Pancreas (tissue), 10 donors: ENCODE results near the gene CAMSAP1. TPM values are rescaled to one million over a fixed set of nuclear protein-coding genes. Genes with fewer than 3 reads are reported as not detected.

Experiments
- ATAC-seq, 4 donors: fragments of 200-7000 bp; cut with Tn5 transposase; one replicate each; pipeline versions ENCODE4 v1.8.0 to v1.9.1; 2020; ENCODE audit warnings: mild to moderate bottlenecking in 4 of 4, moderate library complexity in 4 of 4
- DNase-seq, 6 donors: peaks; one replicate each; pipeline ENCODE4 v3.0.0-alpha.2; 2020
- FAIRE-seq: peaks from 2 replicates; lab custom pipeline; 2012; peaks lifted over from hg19 to GRCh38; lab: Jason Lieb, UNC
- H3K27ac ChIP-seq, 4 donors: fragments of 200-600 bp; sonication (generic); 1 replicate in 3 of 4; 2 replicates in 1 of 4; pipeline versions ENCODE4 v1.5.0 to v1.8.0; 2020
- H3K27me3 ChIP-seq, 4 donors: fragments of 200-600 bp; one replicate each; pipeline ENCODE4 v1.8.0; 2021
- H3K36me3 ChIP-seq, 3 donors: fragments of 200-600 bp; sonication (generic) in 1 of 3; one replicate each; pipeline versions ENCODE4 v1.5.0 to v1.8.0; 2020 to 2021
- H3K4me1 ChIP-seq, 3 donors: fragments of 200-600 bp; one replicate each; pipeline ENCODE4 v1.8.0; 2021
- H3K4me3 ChIP-seq, 4 donors: fragments of 200-600 bp; sonication (generic) in 2 of 4; one replicate each; pipeline versions ENCODE4 v1.5.0 to v1.8.0; 2020 to 2021
- H3K9me3 ChIP-seq, 4 donors: fragments of 200-600 bp; one replicate each; pipeline ENCODE4 v1.8.0; 2021
- WGBS, 2 donors: extraction: QIAGEN DNeasy Blood & Tissue Kit; methylation state at CpG; one replicate each; pipeline ENCODE4 v1.1.7; 2013; 5-methylcytosine and 5-hydroxymethylcytosine counted together
- intact Hi-C, 3 donors: fragments of 100-400 bp; cut with DNase I; formaldehyde crosslinking; loops; one replicate each; pipeline versions ENCODE4 v1.11.1 to v1.14.2; 2022
- polyA plus RNA-seq, 2 donors: library from polyadenylated mRNA; stranded (reverse); fragments of 200-250 nt; gene quantifications; one replicate each; pipeline ENCODE4 v1.2.3, GENCODE V29; 2013
- total RNA-seq, 6 donors: library from RNA; stranded (reverse); fragmentation: NEBNext Ultra II Directional in 4 of 6; extraction: Animal tissue kit (Norgen Biotek cat#: 25700) in 4 of 6; gene quantifications; one replicate each; pipeline versions ENCODE4 v1.2.1 to v1.2.4, GENCODE V29; 2021 to 2023
- TF ChIP-seq, protein P1 (sequence below), 4 donors: fragments of 200-600 bp; sonication (generic) in 3 of 4; IDR thresholded peaks; one replicate each; pipeline versions ENCODE4 v1.5.0 to v1.8.0; 2021; ENCODE audit warnings: antibody characterized with exemption in 4 of 4
- donor health status: healthy with polysubstance abuse.
- donor health status: DM: no; HTN: no; CAD: no; lungs with moderate emphysema.
- donor health status: DM: no; HTN: no; CAD: no.
- donor health status: control.
- donor health status: control.
- donor health status: Bipolar disorder and iron deficiency.
- donor health status: DM: yes; HTN: yes; CAD: no.
- donor health status: DM: no; HTN: no; CAD: no.
- donor health status: DM: no; HTN: no; CAD: no.
- donor health status: DM: yes; HTN: yes; CAD: no.

The CAMSAP1 gene
- total and polyA plus RNA-seq, 8 donors, result 3.8 to 20.1 (median 12.7) TPM

DNA sequence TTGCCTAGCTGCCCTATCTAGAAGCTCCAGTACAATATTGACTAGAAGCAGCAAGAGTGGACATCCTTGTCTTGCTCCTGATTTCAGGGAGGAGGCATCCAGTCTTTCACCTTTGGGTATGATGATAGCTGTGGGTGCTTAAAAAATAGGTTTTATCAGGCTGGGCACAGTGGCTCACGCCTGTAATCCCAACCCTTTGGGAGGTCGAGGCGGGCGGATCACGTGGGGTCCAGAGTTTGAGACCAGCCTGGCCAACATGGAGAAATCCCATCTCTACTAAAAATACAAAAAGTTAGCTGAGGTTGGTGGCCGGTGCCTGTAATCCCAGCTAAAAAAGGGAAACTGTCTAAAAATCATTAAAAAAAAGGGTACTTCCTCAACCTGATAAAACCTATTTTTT lies 2.0 kb upstream of the CAMSAP1 start:
- DNase-seq (no peak), FAIRE-seq (no peak), ATAC-seq (no peak)
- intact Hi-C loops, result no loop called here
- Histone ChIP-seq H3K27ac (no peak overlapping the region), H3K27me3 (no peaks in the 10 kb centered on the region), H3K36me3 (no peaks in the 10 kb centered on the region), H3K4me3 (no peak overlapping the region), H3K9me3 (no peaks in the 10 kb centered on the region), H3K4me1 (peaks cover 0 to 26% (median 9%) of the 10 kb centered on the region in 3 donors)
- TF ChIP-seq, protein P1, sequence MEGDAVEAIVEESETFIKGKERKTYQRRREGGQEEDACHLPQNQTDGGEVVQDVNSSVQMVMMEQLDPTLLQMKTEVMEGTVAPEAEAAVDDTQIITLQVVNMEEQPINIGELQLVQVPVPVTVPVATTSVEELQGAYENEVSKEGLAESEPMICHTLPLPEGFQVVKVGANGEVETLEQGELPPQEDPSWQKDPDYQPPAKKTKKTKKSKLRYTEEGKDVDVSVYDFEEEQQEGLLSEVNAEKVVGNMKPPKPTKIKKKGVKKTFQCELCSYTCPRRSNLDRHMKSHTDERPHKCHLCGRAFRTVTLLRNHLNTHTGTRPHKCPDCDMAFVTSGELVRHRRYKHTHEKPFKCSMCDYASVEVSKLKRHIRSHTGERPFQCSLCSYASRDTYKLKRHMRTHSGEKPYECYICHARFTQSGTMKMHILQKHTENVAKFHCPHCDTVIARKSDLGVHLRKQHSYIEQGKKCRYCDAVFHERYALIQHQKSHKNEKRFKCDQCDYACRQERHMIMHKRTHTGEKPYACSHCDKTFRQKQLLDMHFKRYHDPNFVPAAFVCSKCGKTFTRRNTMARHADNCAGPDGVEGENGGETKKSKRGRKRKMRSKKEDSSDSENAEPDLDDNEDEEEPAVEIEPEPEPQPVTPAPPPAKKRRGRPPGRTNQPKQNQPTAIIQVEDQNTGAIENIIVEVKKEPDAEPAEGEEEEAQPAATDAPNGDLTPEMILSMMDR (IDR thresholded peaks at IDR 0.05), result no peak
- 95 to 97% methylated on average over 6 of the region's 6 CpGs for WGBS, 2 donors

DNA sequence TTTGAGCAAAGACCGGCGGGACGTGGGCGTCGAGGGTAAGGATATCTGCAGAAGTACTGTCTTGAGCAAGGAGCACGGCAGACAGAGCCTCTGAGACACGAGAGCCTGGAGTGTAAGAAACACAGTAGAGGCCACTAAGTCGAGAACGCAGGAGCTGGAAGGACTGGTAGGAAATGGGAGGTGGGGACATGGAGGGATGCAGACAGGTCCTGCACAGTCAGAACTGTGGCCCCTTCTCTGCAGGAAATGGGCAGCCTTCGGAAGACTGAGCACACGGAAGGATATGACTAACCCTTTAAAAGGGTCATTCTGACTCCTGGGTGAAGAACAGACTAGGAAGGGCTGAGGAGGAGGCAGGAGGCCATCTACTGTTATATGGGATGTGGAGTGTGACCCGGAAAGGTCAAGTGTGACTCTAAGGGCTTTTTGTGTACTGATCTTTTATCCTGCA lies 1.4 kb upstream of the CAMSAP1 start:
- WGBS, 2 donors, result 93 to 94% methylated on average over 12 of the region's 12 CpGs
- no peak overlapping the region for H3K27ac ChIP-seq
- no peak for FAIRE-seq

GRCh38 chr9:135908093-135908753 lies 877 bp upstream of the CAMSAP1 start:
- Histone ChIP-seq H3K9me3 (no peaks in the 10 kb centered on the region), H3K36me3 (no peaks in the 10 kb centered on the region), H3K4me1 (peaks cover 0 to 26% (median 9%) of the 10 kb centered on the region in 3 donors), H3K27ac (peak overlapping the region; percentile 55 to 64 (median 59)), H3K4me3 (peak overlapping the region; percentile 53 to 87 (median 70)), H3K27me3 (no peaks in the 10 kb centered on the region)
- DNase-seq, result peak in 1 of 6 donors; percentile 81
- FAIRE-seq, result no peak
- intact Hi-C loops, result no loop called here
- ATAC-seq, result peak in 2 of 4 donors; percentile 3 to 4
- TF ChIP-seq, protein P1 (IDR thresholded peaks at IDR 0.05), result no peak
- WGBS, 2 donors, result 13 to 15% methylated on average over 42 of the region's 42 CpGs

More for the DNA sequence above, 1.4 kb upstream of the CAMSAP1 start:
- intact Hi-C loops, result no loop called here
- Histone ChIP-seq H3K27me3 (no peaks in the 10 kb centered on the region), H3K4me1 (peaks cover 0 to 26% (median 9%) of the 10 kb centered on the region in 3 donors), H3K4me3 (peak overlapping the region in 2 of 4 donors; percentile 69 to 70), H3K36me3 (no peaks in the 10 kb centered on the region), H3K9me3 (no peaks in the 10 kb centered on the region)
- ATAC-seq (no peak), DNase-seq (no peak)
- TF ChIP-seq, protein P1 (IDR thresholded peaks at IDR 0.05), result no peak

- no peak overlapping the region for H3K27ac ChIP-seq
- 0 to 1% methylated on average over 19 to 69 of the region's 69 CpGs for WGBS, 2 donors
- no peaks in the 10 kb centered on the region for H3K27me3 ChIP-seq
- ATAC-seq (no peak), DNase-seq (peak in 3 of 6 donors; percentile 23 to 81 (median 68)), FAIRE-seq (no peak)
- no peaks in the 10 kb centered on the region for H3K9me3 ChIP-seq
- intact Hi-C loops, result no loop called here
- peaks cover 0 to 26% (median 9%) of the 10 kb centered on the region in 3 donors for H3K4me1 ChIP-seq
- TF ChIP-seq, protein P1 (IDR thresholded peaks at IDR 0.05), result no peak
- no peaks in the 10 kb centered on the region for H3K36me3 ChIP-seq
- peak overlapping the region; percentile 33 to 70 (median 59) for H3K4me3 ChIP-seq
Measured at GRCh38 chr9:135907006-135907430, 328 bp downstream of the CAMSAP1 start.
